Ascending aorta (tissue), 2 donors: Measurements from ENCODE around the gene KLF7. TPM values are rescaled to one million over a fixed set of nuclear protein-coding genes. Genes with fewer than 3 reads are reported as not detected.

Experiments
- DNase-seq, 2 donors: peaks; one replicate each; pipeline ENCODE4 v3.0.0-alpha.2; 2019; ENCODE audit warnings: low spot score in 2 of 2
- H3K27ac ChIP-seq, 2 donors: fragments of 200-600 bp; sonication (generic); one replicate each; pipeline ENCODE4 v1.5.1; 2016 to 2017; ENCODE audit warnings: mild to moderate bottlenecking in 1 of 2
- H3K27me3 ChIP-seq: fragments of 200-600 bp; sonication (generic); one replicate; pipeline ENCODE4 v1.5.1; 2017
- H3K36me3 ChIP-seq, 2 donors: fragments of 200-600 bp; sonication (generic); one replicate each; pipeline ENCODE4 v1.5.1; 2016
- H3K4me1 ChIP-seq, 2 donors: fragments of 200-600 bp; sonication (generic); one replicate each; pipeline ENCODE4 v1.5.1; 2016 to 2017; ENCODE audit warnings: mild to moderate bottlenecking in 1 of 2
- H3K4me3 ChIP-seq, 2 donors: fragments of 200-600 bp; sonication (generic); one replicate each; pipeline ENCODE4 v1.5.1; 2016 to 2017; ENCODE audit warnings: mild to moderate bottlenecking in 1 of 2
- H3K9me3 ChIP-seq, 2 donors: fragments of 200-600 bp; sonication (generic); one replicate each; pipeline ENCODE4 v1.5.1; 2016
- CTCF ChIP-seq, 3 experiments: fragments of 200-600 bp in 2 of 3; fragments of 450-650 bp in 1 of 3; sonication (generic) in 2 of 3; IDR thresholded peaks; one replicate each; pipeline ENCODE4 v1.5.1; 2016 to 2019; ENCODE audit warnings: antibody characterized with exemption in 3 of 3, mild to moderate bottlenecking in 1 of 3, moderate library complexity in 1 of 3
- intact Hi-C: fragments of 100-400 bp; cut with DNase I; formaldehyde crosslinking; loops from one replicate; pipeline ENCODE4 v1.15.1; 2023
- total RNA-seq: library from RNA; depleted of rRNA; stranded (reverse); fragments of >200 nt; gene quantifications from one replicate; pipeline ENCODE4 v1.1.0, GENCODE V29; 2016

The KLF7 gene
- 17.0 TPM for total RNA-seq

DNA sequence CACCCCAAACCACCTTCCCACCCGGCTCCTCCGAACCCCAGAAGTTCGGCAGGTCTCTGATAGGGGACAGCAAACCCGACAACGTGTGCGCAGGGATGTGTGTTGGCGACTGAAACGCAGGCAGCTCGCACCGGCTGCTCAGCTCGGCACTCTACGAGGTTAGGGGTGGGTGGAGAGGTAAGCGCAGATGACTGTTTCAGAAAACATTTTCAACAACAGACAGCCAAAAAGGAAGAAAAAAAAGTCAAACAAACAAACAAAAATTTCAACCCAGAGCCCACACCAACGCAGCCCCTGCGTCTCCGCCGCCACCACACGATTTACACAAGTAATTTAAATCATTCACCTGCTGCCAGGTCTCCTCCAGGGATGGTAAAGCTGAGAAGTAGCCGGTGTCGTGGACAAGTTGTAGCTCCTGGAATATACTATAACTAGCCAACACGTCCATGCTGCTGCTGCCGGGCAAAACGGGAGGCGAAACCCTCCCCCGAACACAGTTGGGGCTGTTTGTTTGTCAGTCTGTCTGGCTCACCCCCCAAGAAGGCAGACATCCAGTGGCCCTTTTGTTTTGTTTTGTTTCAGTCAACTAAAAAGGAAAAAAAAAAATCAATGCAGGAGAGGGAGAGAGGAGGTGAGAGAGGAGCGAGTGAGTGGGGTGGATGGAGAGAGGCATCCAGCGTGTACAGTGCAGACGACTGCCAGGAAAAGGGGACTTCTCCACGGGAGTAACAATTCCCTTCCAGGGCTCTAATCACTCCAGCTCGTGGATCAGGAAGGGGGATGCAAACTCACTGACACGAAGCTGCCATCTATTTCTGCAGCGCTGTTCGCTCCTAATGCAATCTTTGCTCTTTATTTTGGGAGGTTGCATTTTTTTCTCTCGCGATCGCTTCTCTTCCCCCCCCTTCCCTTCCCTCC lies at the start of gene KLF7:
TSS of gene KLF7 (minus strand) at position 828 of the 918 bp plus-strand sequence. CDS start at position 448, 380 bp downstream.
- Histone ChIP-seq H3K27me3 (no peaks in the 10 kb centered on the region), H3K9me3 (no peaks in the 10 kb centered on the region), H3K4me1 (peaks cover 11 to 20% of the 10 kb centered on the region in 2 donors), H3K4me3 (peak within 1 kb of the TSS; percentile 79 to 95), H3K27ac (peak within 1 kb of the TSS; percentile 100), H3K36me3 (no peaks in the 10 kb centered on the region)
- intact Hi-C loops = loop anchor here (1.0 to 5.0 kb wide), 10 partner anchors 31 to 547 kb away; partner anchors contain the start of genes CCNYL1 and CREB1
- peak in 1 of 3 experiments; percentile 8 for TF ChIP-seq CTCF (IDR thresholded peaks at IDR 0.05)
- DNase-seq = peak in 1 of 2 donors; percentile 72

- Histone ChIP-seq H3K4me3 (no peak overlapping the region), H3K9me3 (no peaks in the 10 kb centered on the region), H3K4me1 (no peaks in the 10 kb centered on the region), H3K36me3 (no peaks in the 10 kb centered on the region), H3K27ac (no peak overlapping the region), H3K27me3 (no peaks in the 10 kb centered on the region)
- intact Hi-C loops = no loop called here
- no peak for DNase-seq
- no peak for TF ChIP-seq CTCF (IDR thresholded peaks at IDR 0.05)
Measured at GRCh38 chr2:207215308-207215707, 49.6 kb upstream of the KLF7 start.

- Histone ChIP-seq H3K4me1 (no peaks in the 10 kb centered on the region), H3K9me3 (no peaks in the 10 kb centered on the region), H3K27me3 (no peaks in the 10 kb centered on the region), H3K27ac (no peak overlapping the region), H3K36me3 (no peaks in the 10 kb centered on the region), H3K4me3 (no peak overlapping the region)
- TF ChIP-seq CTCF (IDR thresholded peaks at IDR 0.05) = no peak
- intact Hi-C loops = no loop called here
- no peak for DNase-seq
Measured at GRCh38 chr2:207214446-207214845, 48.7 kb upstream of the KLF7 start.

DNA sequence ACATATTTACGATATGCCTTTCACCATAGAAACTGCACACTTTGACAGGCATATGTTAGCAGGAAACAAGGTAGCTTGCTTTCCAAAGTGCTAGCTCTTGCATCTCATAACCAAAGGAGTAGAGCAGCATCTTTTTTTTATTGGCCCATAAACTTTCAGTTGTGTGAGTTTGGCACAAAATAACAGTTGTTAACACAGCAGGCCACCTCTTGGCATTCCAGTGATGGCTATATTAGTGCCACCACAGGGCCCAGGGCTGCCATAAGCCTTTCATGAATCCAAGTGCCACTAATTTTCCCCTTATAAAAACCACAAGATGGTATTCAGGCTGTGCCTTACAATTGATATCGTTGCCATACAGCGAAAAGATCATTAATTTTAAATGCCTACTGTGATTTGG lies 40.3 kb upstream of the KLF7 start:
- H3K27ac ChIP-seq = no peak overlapping the region
- H3K4me1 ChIP-seq = no peaks in the 10 kb centered on the region
- no peaks in the 10 kb centered on the region for H3K36me3 ChIP-seq
- intact Hi-C loops = no loop called here
- no peak overlapping the region for H3K4me3 ChIP-seq
- H3K9me3 ChIP-seq = no peaks in the 10 kb centered on the region
- DNase-seq = no peak
- no peak for TF ChIP-seq CTCF (IDR thresholded peaks at IDR 0.05)
- no peaks in the 10 kb centered on the region for H3K27me3 ChIP-seq

DNA sequence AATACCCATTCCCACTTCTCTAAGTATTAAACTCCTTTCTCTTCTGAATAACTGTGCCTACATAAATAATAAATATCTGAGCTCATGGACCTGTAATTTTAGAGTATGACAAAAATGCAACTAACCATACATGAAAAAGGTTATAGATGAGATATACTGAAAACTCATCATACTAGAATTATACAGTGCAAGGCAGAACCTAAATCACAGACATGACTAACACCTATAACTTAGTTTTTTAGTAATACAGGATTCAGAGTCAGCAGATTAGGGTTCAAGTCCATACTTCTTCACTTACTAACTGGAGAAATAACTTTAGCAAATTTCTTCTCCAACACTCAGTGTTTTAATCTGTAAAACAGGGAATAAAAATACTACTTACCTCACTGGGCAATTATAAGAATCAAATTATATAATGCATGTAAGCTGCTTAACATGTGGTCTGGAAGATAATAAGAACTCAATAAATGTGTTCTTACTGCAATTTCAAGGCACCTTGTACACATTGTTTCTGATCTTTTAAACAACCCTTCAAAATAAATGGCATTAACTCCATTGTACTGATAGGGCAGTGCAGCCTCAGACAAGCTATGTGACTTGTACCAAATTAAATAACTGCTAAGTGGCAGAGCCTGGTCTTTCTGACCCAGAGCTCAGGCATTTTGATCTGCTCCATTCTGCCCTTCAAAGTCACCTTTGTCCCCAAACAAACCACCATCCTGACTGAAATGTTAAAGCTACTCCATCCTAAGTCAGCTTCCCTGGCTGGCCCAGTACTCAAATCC lies 39.6 kb upstream of the KLF7 start:
- Histone ChIP-seq H3K4me1 (no peaks in the 10 kb centered on the region), H3K4me3 (no peak overlapping the region), H3K27ac (no peak overlapping the region), H3K9me3 (no peaks in the 10 kb centered on the region), H3K36me3 (no peaks in the 10 kb centered on the region), H3K27me3 (no peaks in the 10 kb centered on the region)
- DNase-seq = no peak
- TF ChIP-seq CTCF (IDR thresholded peaks at IDR 0.05) = no peak
- intact Hi-C loops = no loop called here
